Activated CD8-positive, alpha-beta T cell treated with anti-CD3 and anti-CD28 coated beads, Interleukin-2, amount 10 ng/mL, durations not matched to agents 7 days and 5 days (primary cell): Measurements from ENCODE around the gene FAXC. TPM values are rescaled to one million over a fixed set of nuclear protein-coding genes. Genes with fewer than 3 reads are reported as not detected.

Experiments
- ATAC-seq: fragments of 150-1000 bp; cut with Tn5 transposase; one replicate; pipeline ENCODE4 v1.10.0; 2021; ENCODE audit warnings: moderate library complexity
- CTCF ChIA-PET: fragments of 350-600 bp; sonication (Branson Sonifier 250); formaldehyde crosslinking; loops from one replicate; lab custom pipeline; 2021; ENCODE audit warnings: antibody characterized with exemption; lab: Charles Lee
- POLR2A ChIA-PET: fragments of 350-600 bp; sonication (Branson Sonifier 250); formaldehyde crosslinking; loops from one replicate; lab custom pipeline; 2021; ENCODE audit warnings: antibody characterized with exemption; lab: Charles Lee
- DNase-seq: peaks from one replicate; pipeline ENCODE4 v3.0.0-alpha.2; 2020
- H3K27ac Mint-ChIP-seq: one replicate; pipeline ENCODE4 v1.8.0; 2021; ENCODE audit warnings: mild to moderate bottlenecking, mixed read lengths
- H3K27me3 Mint-ChIP-seq: one replicate; pipeline ENCODE4 v1.8.0; 2021; ENCODE audit warnings: low read depth, mixed read lengths
- H3K36me3 Mint-ChIP-seq: one replicate; pipeline ENCODE4 v1.8.0; 2021; ENCODE audit warnings: low read depth, mixed read lengths
- H3K4me1 Mint-ChIP-seq: one replicate; pipeline ENCODE4 v1.8.0; 2021; ENCODE audit warnings: low read depth, mixed read lengths
- H3K4me3 Mint-ChIP-seq: one replicate; pipeline ENCODE4 v1.8.0; 2021; ENCODE audit warnings: mild to moderate bottlenecking, mixed read lengths
- H3K9me3 Mint-ChIP-seq: one replicate; pipeline ENCODE4 v1.8.0; 2022; ENCODE audit warnings: mixed read lengths; ENCODE audit not compliant: insufficient read depth
- total RNA-seq, 2 experiments: library from RNA; stranded (reverse); gene quantifications; one replicate each; pipeline ENCODE4 v1.2.3, GENCODE V29; 2021

The FAXC gene
- total RNA-seq, 2 experiments from 2014 or later, result not detected

GRCh38 chr6:99233219-99233618, 116.3 kb downstream of the FAXC start:
- ATAC-seq, result no peak
- H3K4me1 Mint-ChIP-seq, result no peaks in the 10 kb centered on the region
- POLR2A ChIA-PET, result no interaction called here

GRCh38 chr6:99232056-99232455, 117.4 kb downstream of the FAXC start:
- Mint-ChIP-seq H3K4me1 (no peaks in the 10 kb centered on the region), H3K27ac (no peak overlapping the region), H3K4me3 (no peak overlapping the region), H3K27me3 (peaks cover 9% of the 10 kb centered on the region), H3K36me3 (no peaks in the 10 kb centered on the region), H3K9me3 (no peaks in the 10 kb centered on the region)
- ChIA-PET CTCF (no interaction called here), POLR2A (interaction anchor here (1.1 kb wide), 1 partner anchor 10 kb away, joined by 3 read pairs; no protein-coding TSS in a partner anchor)
- no peak for ATAC-seq
- DNase-seq, result no peak

More at GRCh38 chr6:99233219-99233618, 116.3 kb downstream of the FAXC start:
- Mint-ChIP-seq H3K4me3 (no peak overlapping the region), H3K27ac (no peak overlapping the region), H3K9me3 (no peaks in the 10 kb centered on the region), H3K36me3 (no peaks in the 10 kb centered on the region), H3K27me3 (peaks cover 9% of the 10 kb centered on the region)
- DNase-seq, result no peak
- CTCF ChIA-PET, result no interaction called here

DNA sequence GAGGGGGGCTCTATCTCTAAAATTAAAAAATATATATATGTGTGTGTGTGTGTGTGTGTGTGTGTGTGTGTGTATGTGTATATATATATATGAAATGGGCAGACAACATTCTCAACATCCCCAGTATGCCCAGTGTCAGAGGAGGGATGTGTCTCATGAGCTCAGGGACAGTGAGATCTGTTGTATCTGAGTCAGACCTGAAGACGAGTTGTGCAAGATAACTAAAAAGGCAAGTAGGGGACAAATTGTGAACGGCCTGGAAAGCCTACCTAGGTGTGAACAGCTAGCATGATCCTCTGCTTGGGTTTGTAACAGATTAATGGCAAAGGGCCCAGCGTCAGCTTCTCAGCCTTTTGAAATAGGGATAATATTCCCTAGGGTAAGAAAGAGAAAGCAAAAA, 124.3 kb downstream of the FAXC start:
- no peaks in the 10 kb centered on the region for H3K4me1 Mint-ChIP-seq
- no peak for DNase-seq
- no peaks in the 10 kb centered on the region for H3K27me3 Mint-ChIP-seq
- no peaks in the 10 kb centered on the region for H3K36me3 Mint-ChIP-seq
- CTCF ChIA-PET, result no interaction called here
- no peak overlapping the region for H3K4me3 Mint-ChIP-seq
- POLR2A ChIA-PET, result no interaction called here
- no peak for ATAC-seq
- no peak overlapping the region for H3K27ac Mint-ChIP-seq
- H3K9me3 Mint-ChIP-seq, result no peaks in the 10 kb centered on the region

Other genes starting within 250 kb of the FAXC start
- gene COQ3, start 44.5 kb upstream of the FAXC start, total RNA-seq, result 10 to 100 TPM; 12.6 to 13.3 TPM
- gene PNISR, start 75.6 kb upstream of the FAXC start, total RNA-seq, result 100 to 1,000 TPM; 100 to 104 TPM
- gene USP45, start 165.7 kb upstream of the FAXC start, total RNA-seq, result 10 to 100 TPM in 1 of 2 experiments, 1 to 10 TPM in 1; 8.4 to 11.0 TPM
- gene CCNC, start 219.0 kb upstream of the FAXC start, total RNA-seq, result 10 to 100 TPM; 36.8 to 38.7 TPM